Measurements from ENCODE around the gene NOTCH3.

DNA sequence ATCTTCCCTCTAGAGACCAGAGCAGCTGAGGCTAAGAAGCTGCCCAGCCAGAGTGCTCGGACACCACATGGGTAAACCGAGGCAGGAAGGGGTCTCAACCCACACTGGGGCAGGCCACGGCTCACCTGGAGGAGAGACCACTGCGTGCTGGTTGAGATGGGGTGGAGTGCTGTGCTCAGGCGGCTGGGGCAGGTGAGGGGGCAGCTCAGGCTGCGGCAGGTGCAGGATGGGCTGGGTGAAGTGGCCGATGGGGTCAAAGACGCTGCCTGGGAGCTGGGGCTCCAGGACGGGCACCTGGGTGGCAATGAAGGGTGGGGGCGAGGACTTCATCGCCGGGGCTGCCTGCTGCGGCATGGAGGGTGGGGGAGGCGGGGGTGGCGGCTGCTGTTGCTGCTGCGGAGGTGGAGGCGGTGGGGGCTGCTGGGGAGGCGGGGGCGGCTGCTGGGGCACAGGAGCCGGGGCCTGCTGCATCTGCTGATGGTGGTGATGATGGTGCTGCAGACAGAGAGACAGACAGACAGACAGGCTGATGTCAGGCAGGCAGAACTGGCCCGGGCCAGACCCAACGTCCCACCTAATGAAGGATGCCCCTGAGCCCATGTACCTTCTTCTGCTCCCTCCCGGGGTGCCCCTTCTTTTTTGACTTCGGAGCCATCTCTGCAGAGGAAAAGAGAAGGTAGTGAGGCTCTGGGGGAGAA is 43.5 kb upstream of the NOTCH3 start:
- TF ChIP-seq, protein P1, sequence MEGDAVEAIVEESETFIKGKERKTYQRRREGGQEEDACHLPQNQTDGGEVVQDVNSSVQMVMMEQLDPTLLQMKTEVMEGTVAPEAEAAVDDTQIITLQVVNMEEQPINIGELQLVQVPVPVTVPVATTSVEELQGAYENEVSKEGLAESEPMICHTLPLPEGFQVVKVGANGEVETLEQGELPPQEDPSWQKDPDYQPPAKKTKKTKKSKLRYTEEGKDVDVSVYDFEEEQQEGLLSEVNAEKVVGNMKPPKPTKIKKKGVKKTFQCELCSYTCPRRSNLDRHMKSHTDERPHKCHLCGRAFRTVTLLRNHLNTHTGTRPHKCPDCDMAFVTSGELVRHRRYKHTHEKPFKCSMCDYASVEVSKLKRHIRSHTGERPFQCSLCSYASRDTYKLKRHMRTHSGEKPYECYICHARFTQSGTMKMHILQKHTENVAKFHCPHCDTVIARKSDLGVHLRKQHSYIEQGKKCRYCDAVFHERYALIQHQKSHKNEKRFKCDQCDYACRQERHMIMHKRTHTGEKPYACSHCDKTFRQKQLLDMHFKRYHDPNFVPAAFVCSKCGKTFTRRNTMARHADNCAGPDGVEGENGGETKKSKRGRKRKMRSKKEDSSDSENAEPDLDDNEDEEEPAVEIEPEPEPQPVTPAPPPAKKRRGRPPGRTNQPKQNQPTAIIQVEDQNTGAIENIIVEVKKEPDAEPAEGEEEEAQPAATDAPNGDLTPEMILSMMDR (IDR thresholded peaks at IDR 0.05), result no peak
- no peak for TF ChIP-seq POLR2AphosphoS5 (IDR thresholded peaks at IDR 0.05)
- TF ChIP-seq EP300 (IDR thresholded peaks at IDR 0.05), result no peak

All from esophagus muscularis mucosa (tissue), 4 donors.